ENCODE measurements around the gene CCDC15. TPM values are rescaled to one million over a fixed set of nuclear protein-coding genes. Genes with fewer than 3 reads are reported as not detected.
A peak's percentile ranks its signal among the peaks of the same experiment; 100 is the strongest.

CCDC15 gene
- total and polyA plus RNA-seq, 8 donors = 0.31 to 15.6 (median 0.92) TPM

DNA sequence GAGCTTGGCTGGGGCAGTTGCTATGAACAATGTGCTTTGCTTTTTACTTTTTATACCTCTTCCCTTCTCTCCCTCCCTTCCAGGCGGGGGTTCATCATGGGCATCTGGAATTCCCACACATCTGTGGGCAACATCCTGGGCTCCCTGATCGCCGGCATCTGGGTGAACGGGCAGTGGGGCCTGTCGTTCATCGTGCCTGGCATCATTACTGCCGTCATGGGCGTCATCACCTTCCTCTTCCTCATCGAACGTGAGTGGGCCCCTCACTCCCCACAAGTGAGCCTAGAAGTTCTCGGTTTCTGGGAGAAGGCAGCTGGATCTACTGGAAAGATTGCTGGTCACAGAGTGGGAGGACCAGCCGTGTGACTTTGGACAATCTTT lies 126.5 kb downstream of the CCDC15 start:
- Histone ChIP-seq H3K4me3 (no peak overlapping the region), H3K36me3 (no peaks in the 10 kb centered on the region), H3K27ac (no peak overlapping the region), H3K9me3 (no peaks in the 10 kb centered on the region), H3K27me3 (peaks cover 0 to 27% (median 0%) of the 10 kb centered on the region in 3 donors), H3K4me1 (no peaks in the 10 kb centered on the region)
- DNase-seq = no peak
- TF ChIP-seq CTCF (IDR thresholded peaks at IDR 0.05) = no peak
- TF ChIP-seq POLR2A (IDR thresholded peaks at IDR 0.05) = no peak
- TF ChIP-seq POLR2AphosphoS5 (IDR thresholded peaks at IDR 0.05) = no peak
- no peak for TF ChIP-seq EP300 (IDR thresholded peaks at IDR 0.05)
- whole genome bisulfite sequencing, 5 donors = 90 to 96% (median 92%) methylated on average over 12 of the region's 12 CpGs
- intact Hi-C loops (cut with DNase I; ENCODE audit: low total_unique reads) = no loop called here

DNA sequence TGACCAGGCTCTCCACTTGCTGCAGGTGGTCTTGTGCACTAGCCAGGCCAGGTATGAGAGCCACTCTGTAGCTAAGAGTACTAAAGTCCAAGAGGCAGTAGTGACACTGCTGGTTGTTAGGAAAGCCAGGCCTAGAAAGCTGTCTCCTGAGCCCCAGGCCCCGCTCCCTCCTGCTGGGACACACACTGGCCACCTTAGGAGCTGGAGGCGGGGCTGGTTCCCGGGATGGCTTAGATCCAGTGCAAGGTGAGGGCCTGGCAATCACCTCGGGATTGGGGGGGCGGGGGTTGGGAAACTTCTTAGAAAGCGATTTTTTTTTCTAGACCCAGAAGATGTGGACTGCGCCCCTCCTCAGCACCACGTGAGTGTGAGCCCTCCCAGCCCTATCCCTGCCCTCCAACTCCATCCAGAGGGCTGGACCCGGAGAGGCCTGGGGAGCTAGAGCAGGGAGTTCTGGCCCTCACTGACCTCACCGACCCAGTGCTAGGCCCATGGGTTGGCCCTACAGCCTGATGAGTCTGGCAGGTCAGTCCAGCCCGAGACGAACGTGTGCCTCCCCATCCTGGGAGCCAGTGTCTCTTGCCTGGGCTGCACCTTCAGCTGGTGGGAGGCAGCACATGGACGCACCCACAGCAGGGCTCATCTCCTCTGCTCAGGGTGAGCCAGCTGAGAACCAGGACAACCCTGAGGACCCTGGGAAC lies 127.2 kb downstream of the CCDC15 start:
- TF ChIP-seq POLR2AphosphoS5 (IDR thresholded peaks at IDR 0.05) (no peak), CTCF (IDR thresholded peaks at IDR 0.05) (no peak), POLR2A (IDR thresholded peaks at IDR 0.05) (no peak)
- 31 to 75% (median 69%) methylated on average over 6 to 14 of the region's 14 CpGs for WGBS, 5 donors
- Histone ChIP-seq H3K4me1 (no peaks in the 10 kb centered on the region), H3K27ac (no peak overlapping the region), H3K9me3 (no peaks in the 10 kb centered on the region), H3K4me3 (no peak overlapping the region), H3K36me3 (no peaks in the 10 kb centered on the region), H3K27me3 (peaks cover 0 to 27% (median 0%) of the 10 kb centered on the region in 3 donors)
- intact Hi-C loops (cut with DNase I; ENCODE audit: low total_unique reads) = no loop called here
- DNase-seq = no peak

- no peak for TF ChIP-seq CTCF (IDR thresholded peaks at IDR 0.05)
- TF ChIP-seq POLR2AphosphoS5 (IDR thresholded peaks at IDR 0.05) = no peak
- TF ChIP-seq POLR2A (IDR thresholded peaks at IDR 0.05) = no peak
- TF ChIP-seq EP300 (IDR thresholded peaks at IDR 0.05) = no peak
- intact Hi-C loops (cut with DNase I; ENCODE audit: low total_unique reads) = no loop called here
- WGBS, 5 donors = 75 to 83% (median 82%) methylated on average over 5 of the region's 5 CpGs
These were observed 128.0 kb downstream of the CCDC15 start for GRCh38 chr11:125082040-125082439.

DNA sequence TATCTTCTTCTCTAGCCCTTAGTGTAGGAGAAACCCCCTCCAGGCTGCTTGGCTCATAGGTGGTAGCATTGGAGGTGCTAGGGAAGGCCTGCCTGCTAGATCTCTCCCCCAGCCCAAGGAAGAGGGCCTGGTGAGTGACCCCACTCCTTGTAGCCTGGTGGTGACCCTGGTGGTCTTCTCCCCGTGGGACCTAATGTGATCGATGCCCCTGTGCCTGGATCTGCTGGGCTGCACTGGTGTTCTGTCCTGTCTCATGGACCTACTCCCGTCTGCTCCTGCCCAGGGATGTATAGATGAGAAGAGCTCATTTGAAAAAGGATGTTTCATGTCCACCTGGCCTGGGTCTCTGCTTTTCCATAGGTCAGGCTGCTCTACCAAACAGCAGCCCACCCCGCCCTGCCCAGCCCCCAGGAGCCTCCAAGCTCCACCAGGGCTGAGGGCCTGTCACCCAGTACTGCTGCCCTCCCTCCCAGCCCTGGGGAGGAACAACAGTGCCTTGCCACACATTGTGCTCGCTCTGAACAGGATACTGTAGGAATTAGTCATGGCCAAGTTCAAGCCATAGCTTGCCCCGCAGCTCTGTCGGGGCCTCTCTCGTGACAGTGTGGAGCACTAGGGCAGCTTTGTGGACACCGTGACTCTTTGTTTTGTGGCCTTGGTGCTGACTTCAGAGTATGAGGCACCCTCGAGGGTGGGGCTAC lies 128.8 kb downstream of the CCDC15 start:
- intact Hi-C loops (cut with DNase I; ENCODE audit: low total_unique reads) = no loop called here
- Histone ChIP-seq H3K4me3 (no peak overlapping the region), H3K27ac (no peak overlapping the region), H3K4me1 (no peaks in the 10 kb centered on the region), H3K27me3 (peaks cover 0 to 27% (median 0%) of the 10 kb centered on the region in 3 donors), H3K36me3 (no peaks in the 10 kb centered on the region), H3K9me3 (no peaks in the 10 kb centered on the region)
- 61 to 76% (median 63%) methylated on average over 7 to 10 of the region's 10 CpGs for WGBS, 5 donors
- TF ChIP-seq CTCF (IDR thresholded peaks at IDR 0.05) (no peak), POLR2A (IDR thresholded peaks at IDR 0.05) (no peak), EP300 (IDR thresholded peaks at IDR 0.05) (no peak), POLR2AphosphoS5 (IDR thresholded peaks at IDR 0.05) (no peak)
- DNase-seq = peak in 1 of 2 donors; percentile 77

More at GRCh38 chr11:125082040-125082439, 128.0 kb downstream of the CCDC15 start:
- Histone ChIP-seq H3K36me3 (no peaks in the 10 kb centered on the region), H3K27ac (no peak overlapping the region), H3K4me3 (no peak overlapping the region), H3K9me3 (no peaks in the 10 kb centered on the region), H3K4me1 (no peaks in the 10 kb centered on the region), H3K27me3 (peaks cover 0 to 27% (median 0%) of the 10 kb centered on the region in 3 donors)
- no peak for DNase-seq

Data from stomach (tissue), 9 donors.